Embryonic facial prominence (tissue), 1 donor: ENCODE results near the gene TMEM51.

Experiments
- DNase-seq: peaks from one replicate; pipeline ENCODE4 v3.0.0-alpha.2; 2016; ENCODE audit errors: extremely low spot score

TMEM51 gene

GRCh38 chr1:15246960-15247614 is 93.5 kb downstream of the TMEM51 start, which contains the start of gene FHAD1:
Gene FHAD1, plus strand, starts transcription at chr1:15247223. Its CDS starts 4,562 bp downstream, at chr1:15251785.
- peak; percentile 47 for DNase-seq

- DNase-seq: no peak
These were observed 94.7 kb downstream of the TMEM51 start for GRCh38 chr1:15248216-15248615.

GRCh38 chr1:15249081-15249480 is 95.5 kb downstream of the TMEM51 start:
- DNase-seq: no peak

GRCh38 chr1:15251857-15252835 is 98.6 kb downstream of the TMEM51 start:
- no peak for DNase-seq

- no peak for DNase-seq
These were observed 101.0 kb downstream of the TMEM51 start for GRCh38 chr1:15254559-15254958.

- DNase-seq: no peak
These were observed 102.1 kb downstream of the TMEM51 start for GRCh38 chr1:15255582-15256149.

- DNase-seq: no peak
These were observed 103.0 kb downstream of the TMEM51 start for GRCh38 chr1:15256584-15256983.

- DNase-seq: no peak
These were observed 103.8 kb downstream of the TMEM51 start for GRCh38 chr1:15257309-15257708.

GRCh38 chr1:15258833-15259621 is 105.5 kb downstream of the TMEM51 start:
- DNase-seq: no peak

GRCh38 chr1:15259622-15260007 is 106.1 kb downstream of the TMEM51 start:
- DNase-seq: no peak

- no peak for DNase-seq
These were observed 107.0 kb downstream of the TMEM51 start for GRCh38 chr1:15260418-15261154.

- no peak for DNase-seq
These were observed 107.8 kb downstream of the TMEM51 start for GRCh38 chr1:15261155-15262002.

GRCh38 chr1:15262003-15262377 is 108.4 kb downstream of the TMEM51 start:
- DNase-seq: no peak

GRCh38 chr1:15262706-15263105 is 109.2 kb downstream of the TMEM51 start:
- DNase-seq: no peak

GRCh38 chr1:15264769-15265168 is 111.2 kb downstream of the TMEM51 start:
- DNase-seq: no peak
